ENCODE data around the gene ROR1.

The ROR1 gene

GRCh38 chr1:63882048-63882704 is 108.4 kb downstream of the ROR1 start:
- Histone ChIP-seq H3K36me3 (ENCODE audit: low read depth) (no peaks in the 10 kb centered on the region), H3K4me3 (ENCODE audit: severe bottlenecking) (no peak overlapping the region), H3K9me3 (ENCODE audit: severe bottlenecking) (no peaks in the 10 kb centered on the region), H3K27me3 (ENCODE audit: insufficient read depth, poor library complexity, severe bottlenecking) (no peaks in the 10 kb centered on the region), H3K27ac (ENCODE audit: poor library complexity, severe bottlenecking) (no peak overlapping the region), H3K4me1 (ENCODE audit: insufficient read depth, poor library complexity, severe bottlenecking) (peaks cover 15% of the 10 kb centered on the region)
- no peak for ATAC-seq (ENCODE audit: low read depth)
- no peak for DNase-seq (ENCODE audit: low spot score)
- TF ChIP-seq, protein P1, sequence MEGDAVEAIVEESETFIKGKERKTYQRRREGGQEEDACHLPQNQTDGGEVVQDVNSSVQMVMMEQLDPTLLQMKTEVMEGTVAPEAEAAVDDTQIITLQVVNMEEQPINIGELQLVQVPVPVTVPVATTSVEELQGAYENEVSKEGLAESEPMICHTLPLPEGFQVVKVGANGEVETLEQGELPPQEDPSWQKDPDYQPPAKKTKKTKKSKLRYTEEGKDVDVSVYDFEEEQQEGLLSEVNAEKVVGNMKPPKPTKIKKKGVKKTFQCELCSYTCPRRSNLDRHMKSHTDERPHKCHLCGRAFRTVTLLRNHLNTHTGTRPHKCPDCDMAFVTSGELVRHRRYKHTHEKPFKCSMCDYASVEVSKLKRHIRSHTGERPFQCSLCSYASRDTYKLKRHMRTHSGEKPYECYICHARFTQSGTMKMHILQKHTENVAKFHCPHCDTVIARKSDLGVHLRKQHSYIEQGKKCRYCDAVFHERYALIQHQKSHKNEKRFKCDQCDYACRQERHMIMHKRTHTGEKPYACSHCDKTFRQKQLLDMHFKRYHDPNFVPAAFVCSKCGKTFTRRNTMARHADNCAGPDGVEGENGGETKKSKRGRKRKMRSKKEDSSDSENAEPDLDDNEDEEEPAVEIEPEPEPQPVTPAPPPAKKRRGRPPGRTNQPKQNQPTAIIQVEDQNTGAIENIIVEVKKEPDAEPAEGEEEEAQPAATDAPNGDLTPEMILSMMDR (IDR thresholded peaks at IDR 0.05; ENCODE audit: poor library complexity, severe bottlenecking), result no peak

GRCh38 chr1:63883494-63884235 is 109.8 kb downstream of the ROR1 start:
- Histone ChIP-seq H3K4me1 (ENCODE audit: insufficient read depth, poor library complexity, severe bottlenecking) (peaks cover 2% of the 10 kb centered on the region), H3K36me3 (ENCODE audit: low read depth) (no peaks in the 10 kb centered on the region), H3K27ac (ENCODE audit: poor library complexity, severe bottlenecking) (no peak overlapping the region), H3K4me3 (ENCODE audit: severe bottlenecking) (no peak overlapping the region), H3K27me3 (ENCODE audit: insufficient read depth, poor library complexity, severe bottlenecking) (no peaks in the 10 kb centered on the region), H3K9me3 (ENCODE audit: severe bottlenecking) (no peaks in the 10 kb centered on the region)
- DNase-seq (ENCODE audit: low spot score) (no peak), ATAC-seq (ENCODE audit: low read depth) (no peak)
- TF ChIP-seq, protein P1 (IDR thresholded peaks at IDR 0.05; ENCODE audit: poor library complexity, severe bottlenecking), result no peak

GRCh38 chr1:63884486-63884885 is 110.7 kb downstream of the ROR1 start:
- H3K9me3 ChIP-seq (ENCODE audit: severe bottlenecking), result no peaks in the 10 kb centered on the region
- no peaks in the 10 kb centered on the region for H3K4me1 ChIP-seq (ENCODE audit: insufficient read depth, poor library complexity, severe bottlenecking)
- TF ChIP-seq, protein P1 (IDR thresholded peaks at IDR 0.05; ENCODE audit: poor library complexity, severe bottlenecking), result no peak
- ATAC-seq (ENCODE audit: low read depth) (no peak), DNase-seq (ENCODE audit: low spot score) (no peak)
- H3K36me3 ChIP-seq (ENCODE audit: low read depth), result no peaks in the 10 kb centered on the region
- no peak overlapping the region for H3K27ac ChIP-seq (ENCODE audit: poor library complexity, severe bottlenecking)
- H3K27me3 ChIP-seq (ENCODE audit: insufficient read depth, poor library complexity, severe bottlenecking), result no peaks in the 10 kb centered on the region
- no peak overlapping the region for H3K4me3 ChIP-seq (ENCODE audit: severe bottlenecking)

- ATAC-seq (ENCODE audit: low read depth) (no peak), DNase-seq (ENCODE audit: low spot score) (no peak)
- no peaks in the 10 kb centered on the region for H3K9me3 ChIP-seq (ENCODE audit: severe bottlenecking)
- no peaks in the 10 kb centered on the region for H3K36me3 ChIP-seq (ENCODE audit: low read depth)
- TF ChIP-seq, protein P1 (IDR thresholded peaks at IDR 0.05; ENCODE audit: poor library complexity, severe bottlenecking), result no peak
- H3K4me1 ChIP-seq (ENCODE audit: insufficient read depth, poor library complexity, severe bottlenecking), result no peaks in the 10 kb centered on the region
- H3K4me3 ChIP-seq (ENCODE audit: severe bottlenecking), result no peak overlapping the region
- no peaks in the 10 kb centered on the region for H3K27me3 ChIP-seq (ENCODE audit: insufficient read depth, poor library complexity, severe bottlenecking)
- no peak overlapping the region for H3K27ac ChIP-seq (ENCODE audit: poor library complexity, severe bottlenecking)
Observed at GRCh38 chr1:63885899-63886298, 112.1 kb downstream of the ROR1 start.

DNA sequence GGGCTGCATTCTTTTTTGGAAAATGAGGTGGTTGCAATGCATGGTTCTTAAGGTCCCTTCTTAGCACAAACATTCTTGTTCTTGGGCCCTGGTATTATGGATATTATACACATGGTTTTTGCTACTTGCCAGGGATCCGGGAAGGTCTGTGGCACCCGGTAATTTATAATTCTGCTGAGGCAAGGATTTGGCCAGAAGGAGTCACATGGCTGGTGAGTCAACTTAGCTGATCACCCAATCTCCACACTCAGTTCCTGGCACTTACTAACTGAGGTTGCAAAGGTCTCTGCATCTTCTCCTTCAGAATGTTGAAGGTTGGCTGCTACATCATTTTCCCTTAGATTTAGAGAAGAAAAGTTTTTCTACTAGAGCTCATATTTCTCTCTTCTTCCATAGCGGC is 112.5 kb downstream of the ROR1 start:
- H3K4me1 ChIP-seq (ENCODE audit: insufficient read depth, poor library complexity, severe bottlenecking), result no peaks in the 10 kb centered on the region

More for the DNA sequence above, 112.5 kb downstream of the ROR1 start:
- H3K36me3 ChIP-seq (ENCODE audit: low read depth), result no peaks in the 10 kb centered on the region
- ATAC-seq (ENCODE audit: low read depth) (no peak), DNase-seq (ENCODE audit: low spot score) (no peak)
- H3K4me3 ChIP-seq (ENCODE audit: severe bottlenecking), result no peak overlapping the region
- no peak overlapping the region for H3K27ac ChIP-seq (ENCODE audit: poor library complexity, severe bottlenecking)
- no peaks in the 10 kb centered on the region for H3K27me3 ChIP-seq (ENCODE audit: insufficient read depth, poor library complexity, severe bottlenecking)
- TF ChIP-seq, protein P1 (IDR thresholded peaks at IDR 0.05; ENCODE audit: poor library complexity, severe bottlenecking), result no peak
- no peaks in the 10 kb centered on the region for H3K9me3 ChIP-seq (ENCODE audit: severe bottlenecking)

Data from RWPE2 (cell line).